Measurements from ENCODE around the gene RCN1. TPM values are rescaled to one million over a fixed set of nuclear protein-coding genes. Genes with fewer than 3 reads are reported as not detected.

Gene RCN1
- total and polyA plus RNA-seq, 2 donors from 2014 or later, result 82.0 to 85.0 TPM

GRCh38 chr11:32087597-32087996, 3.3 kb upstream of the RCN1 start:
- TF ChIP-seq CTCF (IDR thresholded peaks at IDR 0.05; ENCODE audit: borderline replicate concordance, extremely low read depth, insufficient read depth), result no peak
- no peak overlapping the region for H3K9ac ChIP-seq (ENCODE audit: low read length in 3 of 3)
- intact Hi-C loops (cut with DNase I), result no loop called here
- no peak overlapping the region for H3K4me3 ChIP-seq (ENCODE audit: low read length in 3 of 3)
- no peaks in the 10 kb centered on the region for H3K36me3 ChIP-seq (ENCODE audit: control insufficient read depth in 2 of 3, insufficient read depth in 3 of 3, low read length in 3 of 3)
- FAIRE-seq (no peak), DNase-seq (no peak)
- no peaks in the 10 kb centered on the region for H3K27me3 ChIP-seq (ENCODE audit: control insufficient read depth, insufficient read depth, low read length)
- peak overlapping the region in 1 of 2 donors; percentile 24 for H3K27ac ChIP-seq (ENCODE audit: low read depth in 2 of 2, low read length in 2 of 2)
- H3K4me1 ChIP-seq (ENCODE audit: control insufficient read depth in 2 of 3, insufficient read depth in 2 of 3, low read depth in 1 of 3, low read length in 3 of 3), result peaks cover 0 to 4% (median 2%) of the 10 kb centered on the region in 3 donors
- H3K9me3 ChIP-seq (ENCODE audit: control insufficient read depth in 2 of 3, insufficient read depth in 1 of 3, low read length in 3 of 3), result no peaks in the 10 kb centered on the region

GRCh38 chr11:32088117-32088941, 2.5 kb upstream of the RCN1 start:
- FAIRE-seq (no peak), DNase-seq (peak in 3 of 5 donors; percentile 38 to 71 (median 62))
- TF ChIP-seq CTCF (IDR thresholded peaks at IDR 0.05; ENCODE audit: borderline replicate concordance, extremely low read depth, insufficient read depth), result no peak
- no peak overlapping the region for H3K4me3 ChIP-seq (ENCODE audit: low read length in 3 of 3)
- peaks cover 0 to 4% (median 2%) of the 10 kb centered on the region in 3 donors for H3K4me1 ChIP-seq (ENCODE audit: control insufficient read depth in 2 of 3, insufficient read depth in 2 of 3, low read depth in 1 of 3, low read length in 3 of 3)
- H3K27ac ChIP-seq (ENCODE audit: low read depth in 2 of 2, low read length in 2 of 2), result peak overlapping the region in 1 of 2 donors; percentile 26
- H3K9me3 ChIP-seq (ENCODE audit: control insufficient read depth in 2 of 3, insufficient read depth in 1 of 3, low read length in 3 of 3), result no peaks in the 10 kb centered on the region
- no peak overlapping the region for H3K9ac ChIP-seq (ENCODE audit: low read length in 3 of 3)
- no peaks in the 10 kb centered on the region for H3K36me3 ChIP-seq (ENCODE audit: control insufficient read depth in 2 of 3, insufficient read depth in 3 of 3, low read length in 3 of 3)
- no peaks in the 10 kb centered on the region for H3K27me3 ChIP-seq (ENCODE audit: control insufficient read depth, insufficient read depth, low read length)
- intact Hi-C loops (cut with DNase I), result no loop called here

- no peak for DNase-seq
- Histone ChIP-seq H3K27me3 (ENCODE audit: control insufficient read depth, insufficient read depth, low read length) (no peaks in the 10 kb centered on the region), H3K9me3 (ENCODE audit: control insufficient read depth in 2 of 3, insufficient read depth in 1 of 3, low read length in 3 of 3) (no peaks in the 10 kb centered on the region), H3K36me3 (ENCODE audit: control insufficient read depth in 2 of 3, insufficient read depth in 3 of 3, low read length in 3 of 3) (no peaks in the 10 kb centered on the region), H3K9ac (ENCODE audit: low read length in 3 of 3) (no peak overlapping the region), H3K4me1 (ENCODE audit: control insufficient read depth in 2 of 3, insufficient read depth in 2 of 3, low read depth in 1 of 3, low read length in 3 of 3) (peaks cover 0 to 4% (median 2%) of the 10 kb centered on the region in 3 donors), H3K4me3 (ENCODE audit: low read length in 3 of 3) (no peak overlapping the region), H3K27ac (ENCODE audit: low read depth in 2 of 2, low read length in 2 of 2) (no peak overlapping the region)
- intact Hi-C loops (cut with DNase I), result no loop called here
- no peak for FAIRE-seq
- no peak for TF ChIP-seq CTCF (IDR thresholded peaks at IDR 0.05; ENCODE audit: borderline replicate concordance, extremely low read depth, insufficient read depth)
Measured at GRCh38 chr11:32092581-32093170, 1.8 kb downstream of the RCN1 start.

All from kidney (tissue), 14 donors.